NCI-H2196 treated with DMSO at 0.1 percent for 48 hours (cell line): ENCODE measurements around the gene PGA3.
"Not testable (repeated sequence)": the region's sequence is repeated elsewhere in the genome, so short reads cannot be mapped to it uniquely, and the experiment has no call there.

Source experiments
- DNase-seq: peaks from one replicate; lab custom pipeline; 2025; ENCODE audit not compliant: unreplicated experiment; lab: John Stamatoyannopoulos, UW

The PGA3 gene

DNA sequence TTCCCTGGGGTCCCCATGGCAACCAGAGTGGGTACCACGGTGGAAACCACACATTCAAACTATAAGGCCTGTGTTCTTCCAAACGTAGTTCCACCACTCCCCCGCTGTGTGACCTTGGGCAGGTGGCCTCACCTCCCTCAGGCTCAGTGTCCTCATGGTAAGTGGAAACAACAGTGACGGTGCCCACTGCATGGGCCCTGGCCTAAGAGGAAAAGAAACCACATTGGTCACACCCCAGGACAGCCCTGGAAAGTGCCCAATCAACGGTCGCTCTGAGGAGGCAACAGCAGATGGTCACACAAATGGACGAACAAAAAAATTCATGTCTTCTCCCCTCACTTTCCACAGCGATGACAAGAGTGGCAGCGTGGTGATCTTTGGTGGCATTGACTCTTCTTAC lies 44.8 kb downstream of the PGA3 start:
- not testable (repeated sequence) for DNase-seq

- not testable (repeated sequence) for DNase-seq
Observed at GRCh38 chr11:61249201-61249600, 45.9 kb downstream of the PGA3 start.

GRCh38 chr11:61250796-61251765 lies 47.8 kb downstream of the PGA3 start:
- DNase-seq: not testable (repeated sequence)

DNA sequence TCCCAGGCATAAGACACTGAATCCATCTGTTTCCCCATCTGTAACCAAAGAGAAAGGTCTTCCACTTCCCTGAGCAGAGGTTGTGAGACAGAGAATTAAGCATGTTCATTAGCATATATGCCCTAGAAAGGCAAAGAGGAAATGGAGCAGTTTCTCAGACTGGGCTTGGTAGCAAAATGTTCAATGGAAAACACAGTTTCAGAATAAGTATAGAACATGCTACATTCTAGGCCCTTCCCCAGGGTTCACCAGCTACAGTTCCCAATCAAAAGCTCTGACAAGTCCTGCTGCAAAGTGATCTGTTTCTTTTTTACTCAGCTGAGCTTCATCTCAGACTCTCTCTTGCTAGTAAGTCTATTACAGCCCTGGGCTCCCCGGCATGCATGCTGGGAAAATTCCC lies 49.0 kb downstream of the PGA3 start:
- DNase-seq: not testable (repeated sequence)

DNA sequence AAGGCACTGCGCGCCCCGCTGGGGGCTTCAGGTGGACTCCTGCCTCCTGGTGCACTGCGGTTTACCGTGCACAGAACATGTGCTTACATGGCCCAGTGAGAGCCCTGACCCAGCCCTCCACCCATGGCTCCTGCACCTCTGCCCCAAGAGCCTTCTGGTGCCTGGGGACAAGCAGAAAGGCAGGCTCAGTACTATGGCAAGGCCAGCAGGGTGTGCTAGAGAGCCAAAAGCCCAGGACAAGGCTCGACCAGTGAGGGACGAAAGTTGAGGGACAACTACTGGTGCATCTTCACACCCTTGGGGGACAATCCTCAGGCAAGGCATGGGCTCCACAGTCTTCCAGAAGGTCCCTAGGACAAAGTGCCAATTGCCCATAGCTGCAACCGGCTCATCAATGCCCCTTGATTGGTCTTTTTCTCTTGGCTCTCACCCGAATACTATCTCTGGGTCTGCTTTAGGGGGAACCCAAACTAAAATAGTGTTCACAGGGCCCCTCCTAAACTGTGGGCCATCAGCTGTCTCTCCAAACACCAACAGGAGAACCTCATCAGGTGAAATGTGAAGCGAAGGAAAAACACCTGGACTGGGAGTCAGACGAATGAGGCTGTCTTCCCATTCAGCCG lies 51.2 kb downstream of the PGA3 start:
- peak; percentile 53 for DNase-seq

DNA sequence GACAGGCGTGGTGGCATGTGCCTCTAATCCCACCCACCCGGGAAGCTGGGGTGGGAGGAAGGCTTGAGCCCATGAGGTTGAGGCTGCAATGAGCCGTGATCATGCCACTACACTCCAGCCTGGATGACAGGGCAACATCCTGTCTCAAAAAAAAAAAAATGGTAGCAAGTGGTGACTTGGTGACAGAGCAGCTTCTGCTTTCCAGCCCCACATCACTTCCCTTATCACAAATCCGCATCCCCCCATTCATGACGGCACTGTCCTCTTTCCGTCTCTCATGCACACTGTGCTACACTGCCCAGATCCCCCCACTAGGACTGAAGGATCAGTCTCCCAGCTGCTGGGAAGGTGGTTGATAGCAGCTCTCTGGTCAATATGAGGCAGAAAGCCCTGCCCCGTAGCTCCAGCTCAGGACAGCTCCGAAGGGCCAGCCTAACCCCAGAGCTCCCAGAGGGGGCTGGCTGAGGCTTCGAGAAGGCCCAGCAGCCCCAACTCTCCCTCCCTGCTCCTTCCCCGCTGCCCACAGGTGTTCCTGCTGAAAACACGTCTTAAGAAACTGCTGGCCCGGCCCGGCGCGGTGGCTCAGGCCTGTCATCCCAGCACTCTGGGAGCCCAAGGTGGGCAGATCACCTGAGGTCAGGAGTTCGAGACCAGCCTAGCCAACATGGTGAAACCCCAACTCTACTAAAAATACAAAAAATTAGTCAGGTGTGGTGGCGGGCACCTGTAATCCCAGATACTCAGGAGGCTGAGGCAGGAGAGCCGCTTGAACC lies 53.6 kb downstream of the PGA3 start:
- DNase-seq: no peak

- DNase-seq: no peak
Observed at GRCh38 chr11:61258546-61258945, 55.2 kb downstream of the PGA3 start.

DNA sequence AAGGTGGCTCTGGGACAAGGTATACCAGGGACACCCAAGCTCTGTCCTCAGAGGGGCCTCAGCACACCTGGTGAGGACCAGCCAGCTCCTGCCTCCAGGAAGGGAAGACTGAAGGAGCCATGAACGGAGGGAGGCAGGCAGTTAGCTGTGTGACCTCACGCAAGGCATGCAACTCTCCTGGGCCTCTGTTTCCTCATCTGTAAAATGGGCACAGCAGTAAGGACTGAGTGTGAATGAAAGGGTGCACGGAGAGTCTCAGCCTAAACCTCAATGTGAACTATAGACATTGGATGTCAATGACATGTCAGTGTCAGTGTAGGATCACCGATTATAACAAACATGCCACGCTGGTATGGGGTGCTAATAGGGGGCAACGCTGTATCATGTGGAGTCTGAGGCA lies 56.0 kb downstream of the PGA3 start:
- DNase-seq: no peak
